ENCODE data around the gene COX17.
A peak's percentile ranks its signal among the peaks of the same experiment; 100 is the strongest.

COX17 gene

DNA sequence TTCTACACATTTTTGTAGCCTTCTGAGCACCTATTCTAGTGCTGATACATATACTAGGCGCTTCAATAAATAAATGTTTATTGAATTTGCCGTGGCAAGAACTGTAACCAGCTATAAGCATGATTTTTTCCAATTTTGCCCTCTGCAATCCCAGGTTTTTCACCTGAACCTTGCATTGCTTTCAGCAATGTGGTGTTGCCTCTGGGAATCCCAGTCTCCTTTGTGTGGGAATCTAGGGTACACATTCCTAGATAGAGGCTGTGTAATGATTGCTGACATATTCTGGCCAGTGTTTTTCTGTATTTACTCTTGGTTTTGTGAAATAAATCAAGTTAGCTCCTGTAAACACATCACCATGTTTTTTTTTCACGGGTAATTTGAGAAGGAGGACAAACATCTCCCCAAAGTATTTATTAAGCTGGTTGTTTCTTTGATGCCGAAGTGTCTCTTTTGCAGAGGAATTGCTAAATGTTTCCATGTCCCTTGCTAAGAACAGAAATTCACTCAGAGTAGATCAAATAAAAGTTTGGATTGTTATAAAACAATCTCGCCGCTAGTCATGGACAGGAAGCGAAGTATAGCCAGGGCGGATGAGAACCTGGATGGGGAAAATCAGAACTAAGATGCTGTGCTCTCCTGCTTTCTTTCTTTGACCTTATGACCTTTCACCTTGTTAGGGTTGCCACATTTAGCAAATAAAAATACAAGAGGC, 26.8 kb upstream of the COX17 start:
- DNase-seq (ENCODE audit: low read depth), result no peak

DNA sequence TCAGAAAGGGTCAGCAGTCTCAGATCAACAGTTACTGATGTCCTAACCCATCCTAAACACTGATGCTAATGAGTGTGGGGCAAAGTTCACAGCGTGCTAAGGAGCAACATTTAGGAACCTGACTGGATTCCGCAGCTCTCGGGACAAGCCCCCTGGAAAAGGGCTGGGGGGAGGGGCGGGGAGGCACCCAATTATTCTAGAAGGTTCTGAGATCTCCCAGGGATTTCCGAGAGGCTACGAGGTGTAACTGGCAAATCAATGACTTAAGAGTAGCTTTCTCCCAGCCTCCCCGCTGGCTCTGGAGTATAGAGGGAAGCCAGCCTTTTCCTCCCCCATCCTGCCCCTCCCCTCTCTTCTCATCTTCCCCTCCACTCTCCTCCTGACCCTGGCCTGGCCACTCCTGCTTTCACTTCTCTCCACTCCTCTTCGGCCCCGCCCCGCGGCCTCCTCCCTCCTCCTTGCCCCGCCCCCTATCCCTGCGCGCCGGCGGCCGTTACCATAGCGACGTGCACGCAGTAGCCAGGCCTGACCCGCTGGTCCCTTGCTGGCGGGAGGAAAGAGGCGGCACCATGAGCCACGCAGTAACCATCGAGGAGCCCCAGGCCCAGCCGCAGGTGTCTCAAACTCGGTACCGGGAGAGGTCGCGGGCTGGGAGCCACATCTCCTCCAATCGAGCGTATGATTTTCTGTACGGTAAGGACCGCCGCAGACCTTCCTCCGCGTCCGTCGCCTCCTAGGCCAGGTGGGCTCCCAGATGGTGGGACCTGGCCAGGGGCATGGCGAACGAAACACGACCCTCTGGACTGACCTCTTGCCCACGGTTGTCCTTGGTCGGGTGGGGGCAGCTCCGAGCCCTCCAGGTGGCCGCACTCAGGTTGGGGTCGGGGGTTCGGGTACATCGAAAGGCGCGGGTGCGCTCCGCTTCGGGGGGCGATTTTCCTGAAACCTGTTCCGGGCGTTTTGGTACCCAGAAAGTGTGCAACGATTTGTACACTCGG, 25.6 kb upstream of the COX17 start, which contains the start of gene CFAP91:
CFAP91 (plus strand) TSS at position 493 of the 998 bp plus-strand sequence; CDS start at position 570, 77 bp downstream.
- peak within 1 kb of the TSS; percentile 46 for H3K4me3 ChIP-seq (ENCODE audit: low read depth, low read length)
- TF ChIP-seq, protein P1, sequence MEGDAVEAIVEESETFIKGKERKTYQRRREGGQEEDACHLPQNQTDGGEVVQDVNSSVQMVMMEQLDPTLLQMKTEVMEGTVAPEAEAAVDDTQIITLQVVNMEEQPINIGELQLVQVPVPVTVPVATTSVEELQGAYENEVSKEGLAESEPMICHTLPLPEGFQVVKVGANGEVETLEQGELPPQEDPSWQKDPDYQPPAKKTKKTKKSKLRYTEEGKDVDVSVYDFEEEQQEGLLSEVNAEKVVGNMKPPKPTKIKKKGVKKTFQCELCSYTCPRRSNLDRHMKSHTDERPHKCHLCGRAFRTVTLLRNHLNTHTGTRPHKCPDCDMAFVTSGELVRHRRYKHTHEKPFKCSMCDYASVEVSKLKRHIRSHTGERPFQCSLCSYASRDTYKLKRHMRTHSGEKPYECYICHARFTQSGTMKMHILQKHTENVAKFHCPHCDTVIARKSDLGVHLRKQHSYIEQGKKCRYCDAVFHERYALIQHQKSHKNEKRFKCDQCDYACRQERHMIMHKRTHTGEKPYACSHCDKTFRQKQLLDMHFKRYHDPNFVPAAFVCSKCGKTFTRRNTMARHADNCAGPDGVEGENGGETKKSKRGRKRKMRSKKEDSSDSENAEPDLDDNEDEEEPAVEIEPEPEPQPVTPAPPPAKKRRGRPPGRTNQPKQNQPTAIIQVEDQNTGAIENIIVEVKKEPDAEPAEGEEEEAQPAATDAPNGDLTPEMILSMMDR (IDR thresholded peaks at IDR 0.05; ENCODE audit: insufficient read depth, low read depth, low read length, missing control alignments), result no peak
- peak; percentile 93 for DNase-seq (ENCODE audit: low read depth)

More for the DNA sequence above, 26.8 kb upstream of the COX17 start:
- no peak overlapping the region for H3K4me3 ChIP-seq (ENCODE audit: low read depth, low read length)
- TF ChIP-seq, protein P1 (IDR thresholded peaks at IDR 0.05; ENCODE audit: insufficient read depth, low read depth, low read length, missing control alignments), result no peak

DNA sequence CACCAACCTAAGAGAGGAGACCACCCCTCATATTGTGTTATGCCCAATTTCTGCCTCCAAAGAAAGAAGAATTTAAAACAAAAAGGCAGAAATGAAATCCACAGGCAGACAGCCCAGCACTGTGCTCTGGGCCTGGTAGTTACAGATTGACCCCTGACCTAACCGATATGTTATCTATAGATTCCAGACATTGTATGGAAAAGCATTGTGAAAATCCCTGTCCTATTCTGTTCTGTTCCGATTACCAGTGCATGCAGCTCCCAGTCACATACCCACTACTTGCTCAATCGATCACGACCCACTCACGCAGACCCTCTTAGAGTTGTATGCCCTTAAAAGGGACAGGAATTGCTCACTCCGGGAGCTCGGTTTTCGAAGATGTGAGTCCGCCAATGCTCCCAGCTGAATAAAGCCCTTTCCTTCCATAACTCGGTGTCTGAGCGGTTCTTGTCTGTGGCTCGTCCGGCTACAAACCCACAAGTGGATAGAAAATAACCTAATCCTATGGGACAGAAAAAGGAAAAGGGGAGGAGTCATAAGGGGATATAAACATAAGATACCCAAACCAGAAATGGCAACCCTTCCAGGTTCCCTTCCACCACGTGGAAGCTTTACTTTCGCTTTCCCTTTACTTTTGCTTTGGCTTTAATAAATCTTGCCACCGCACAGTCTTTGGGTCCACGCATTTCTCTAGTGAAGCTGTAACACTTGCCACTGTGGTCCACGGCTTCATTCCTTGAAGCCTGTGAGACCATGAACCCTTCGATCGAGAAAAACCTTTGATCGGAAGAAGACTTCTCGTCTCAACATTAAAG, 23.9 kb upstream of the COX17 start:
- TF ChIP-seq, protein P1 (IDR thresholded peaks at IDR 0.05; ENCODE audit: insufficient read depth, low read depth, low read length, missing control alignments), result no peak
- peak; percentile 44 for DNase-seq (ENCODE audit: low read depth)
- H3K4me3 ChIP-seq (ENCODE audit: low read depth, low read length), result no peak overlapping the region

DNA sequence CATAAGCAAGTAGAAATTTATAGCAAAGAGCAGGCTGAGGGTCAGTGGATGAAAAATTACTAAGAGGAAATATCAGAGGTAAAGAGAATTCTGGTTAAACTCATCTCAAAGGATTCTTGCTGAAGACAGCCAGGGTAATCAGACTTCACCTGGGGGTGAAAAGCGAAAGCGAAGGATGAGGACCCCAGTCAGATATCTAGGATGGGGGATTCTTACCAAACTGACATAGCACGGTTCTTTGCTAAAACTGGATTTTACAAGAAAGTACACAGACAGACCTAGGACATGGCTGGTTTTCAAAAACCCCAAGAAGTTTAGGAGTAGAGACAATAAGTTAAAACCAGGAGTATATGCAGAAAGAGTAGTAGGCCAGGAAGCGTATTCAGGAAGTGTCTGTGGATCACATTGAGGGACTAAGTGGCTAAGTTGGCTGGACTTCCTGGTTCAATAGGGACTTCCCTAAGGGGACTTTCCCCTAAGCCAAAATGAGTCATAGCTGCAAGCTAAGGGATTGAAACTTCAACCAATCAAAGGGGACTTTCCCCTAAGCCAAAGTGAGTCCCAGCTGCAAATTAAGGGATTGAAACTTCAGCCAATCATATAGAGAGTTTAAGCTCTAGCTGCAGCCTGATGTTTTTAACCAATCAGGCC, 23.2 kb upstream of the COX17 start:
- TF ChIP-seq, protein P1 (IDR thresholded peaks at IDR 0.05; ENCODE audit: insufficient read depth, low read depth, low read length, missing control alignments), result no peak
- no peak overlapping the region; the same call in 1 of the 2 replicates for H3K4me3 ChIP-seq (ENCODE audit: low read depth, low read length)
- peak; percentile 87 for DNase-seq (ENCODE audit: low read depth)

DNA sequence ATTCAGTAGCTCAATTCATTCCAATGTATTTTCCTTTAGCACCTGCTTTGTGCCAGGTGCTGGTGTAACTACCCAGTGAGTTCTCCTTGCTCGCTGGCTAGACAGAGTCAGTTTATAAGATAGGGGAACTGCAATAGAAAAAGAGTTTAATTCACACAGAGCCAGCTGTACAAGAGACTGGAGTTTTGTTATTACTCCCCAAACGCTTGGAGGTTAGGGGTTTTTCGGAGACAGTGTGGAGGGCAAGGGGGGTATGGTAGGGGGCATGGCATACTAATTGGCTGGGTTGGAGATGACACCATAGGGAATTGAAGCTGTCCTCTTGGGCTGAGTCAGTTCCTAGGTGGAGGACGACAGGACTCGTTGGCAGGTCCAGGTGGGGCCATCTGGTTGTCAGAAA, 20.2 kb upstream of the COX17 start:
- TF ChIP-seq, protein P1 (IDR thresholded peaks at IDR 0.05; ENCODE audit: insufficient read depth, low read depth, low read length, missing control alignments), result no peak
- DNase-seq (ENCODE audit: low read depth), result peak; percentile 89
- no peak overlapping the region for H3K4me3 ChIP-seq (ENCODE audit: low read depth, low read length)

DNA sequence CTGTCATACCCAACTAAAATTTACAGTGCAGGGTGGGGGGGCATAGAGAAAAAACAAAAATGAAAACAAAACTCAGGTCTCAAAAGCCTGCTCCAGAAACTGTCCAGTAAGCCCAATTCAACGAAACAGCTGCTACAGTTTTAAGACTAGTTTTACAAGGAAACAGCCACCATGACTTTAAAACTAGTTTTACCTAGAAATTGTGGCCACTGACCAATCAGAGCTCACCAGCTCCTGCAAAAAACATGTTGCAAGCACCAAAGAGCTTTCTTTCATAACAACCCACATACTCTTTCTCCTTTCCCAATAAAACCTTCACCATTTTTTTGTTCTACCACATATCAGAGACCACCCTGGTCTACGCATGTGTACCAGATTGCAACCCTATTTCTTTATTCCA, 18.3 kb upstream of the COX17 start:
- H3K4me3 ChIP-seq (ENCODE audit: low read depth, low read length), result no peak overlapping the region
- peak; percentile 44 for DNase-seq (ENCODE audit: low read depth)
- TF ChIP-seq, protein P1 (IDR thresholded peaks at IDR 0.05; ENCODE audit: insufficient read depth, low read depth, low read length, missing control alignments), result no peak
